ENCODE results near the gene SDK1.

Gene SDK1

DNA sequence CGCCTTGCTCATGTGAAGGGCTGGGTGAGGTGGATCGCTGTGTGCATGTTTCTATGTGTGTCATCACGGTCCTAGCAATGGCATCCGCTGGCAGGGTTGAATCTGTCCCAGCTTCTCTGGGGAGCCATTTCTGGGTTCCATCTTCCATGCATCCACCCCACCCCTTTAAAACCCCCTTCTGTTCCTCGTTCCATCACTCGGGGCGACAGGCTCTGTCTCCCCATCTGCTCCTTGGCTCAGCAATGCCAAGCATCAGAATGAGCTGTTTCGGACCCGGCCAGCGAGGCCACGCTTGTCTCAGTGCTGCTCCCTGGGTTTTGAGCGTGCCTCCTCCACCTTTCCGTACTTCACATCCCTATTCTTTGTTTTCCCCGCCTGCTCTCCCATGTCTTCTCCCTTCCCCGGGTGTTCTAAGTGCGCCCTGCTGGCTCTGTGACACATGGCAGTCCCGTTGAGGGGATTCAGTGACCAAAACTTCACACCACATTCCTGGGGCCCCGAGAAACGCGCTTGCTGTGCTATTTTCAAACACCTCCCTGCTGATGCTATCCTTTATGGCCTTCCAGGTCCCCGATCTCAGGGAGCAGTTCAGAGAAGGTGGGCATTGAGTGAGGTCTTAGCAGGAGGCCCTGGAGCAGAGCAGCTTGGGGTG is 827.0 kb downstream of the SDK1 start:
- no peak for DNase-seq

DNA sequence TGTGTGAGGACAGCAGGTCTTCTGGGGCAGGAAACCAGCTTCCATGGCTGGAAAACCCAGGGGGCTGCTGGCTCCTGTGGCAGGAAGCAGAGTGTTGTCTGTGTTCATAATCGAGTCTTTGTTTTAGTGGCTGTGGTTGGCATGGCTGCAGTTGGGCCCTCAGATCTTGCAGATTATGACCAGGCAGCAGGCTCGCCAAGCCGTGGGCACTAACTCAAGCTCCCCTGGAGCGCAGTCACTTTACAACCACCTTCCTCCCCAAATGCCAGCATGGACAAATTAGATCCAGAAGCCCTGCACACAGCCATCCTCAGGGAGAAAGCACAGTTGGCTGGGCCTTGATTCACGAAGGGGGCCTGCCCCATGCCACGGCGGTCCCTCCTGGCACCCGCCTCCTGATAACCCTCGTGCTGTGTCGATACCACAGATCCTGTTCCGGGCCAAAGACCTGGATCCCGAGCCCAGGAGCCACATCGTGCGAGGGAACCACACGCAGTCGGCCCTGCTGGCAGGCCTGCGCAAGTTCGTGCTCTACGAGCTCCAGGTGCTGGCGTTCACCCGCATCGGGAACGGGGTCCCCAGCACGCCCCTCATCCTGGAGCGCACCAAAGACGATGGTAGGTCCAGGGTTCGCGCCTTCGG is 828.5 kb downstream of the SDK1 start:
- DNase-seq, result no peak

DNA sequence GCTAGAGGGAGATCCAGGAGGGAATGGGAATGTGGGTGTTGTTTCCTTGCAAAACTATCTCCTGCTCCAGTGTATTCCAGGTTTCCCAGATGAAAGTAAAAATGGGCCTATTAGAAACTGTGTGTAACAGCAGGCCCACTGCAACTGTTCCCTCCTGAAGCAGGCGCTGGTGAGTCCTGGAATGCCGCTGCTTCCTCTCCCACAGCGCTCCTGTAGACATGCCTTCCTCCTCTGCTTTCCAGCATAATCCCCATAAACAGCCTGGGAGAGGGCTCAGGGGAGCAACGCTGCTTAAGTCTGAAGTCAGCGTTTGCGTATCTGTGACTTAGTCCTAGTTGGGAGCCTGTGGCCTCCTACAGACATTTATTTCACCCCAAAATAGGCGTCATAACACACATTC is 830.0 kb downstream of the SDK1 start:
- no peak for DNase-seq

DNA sequence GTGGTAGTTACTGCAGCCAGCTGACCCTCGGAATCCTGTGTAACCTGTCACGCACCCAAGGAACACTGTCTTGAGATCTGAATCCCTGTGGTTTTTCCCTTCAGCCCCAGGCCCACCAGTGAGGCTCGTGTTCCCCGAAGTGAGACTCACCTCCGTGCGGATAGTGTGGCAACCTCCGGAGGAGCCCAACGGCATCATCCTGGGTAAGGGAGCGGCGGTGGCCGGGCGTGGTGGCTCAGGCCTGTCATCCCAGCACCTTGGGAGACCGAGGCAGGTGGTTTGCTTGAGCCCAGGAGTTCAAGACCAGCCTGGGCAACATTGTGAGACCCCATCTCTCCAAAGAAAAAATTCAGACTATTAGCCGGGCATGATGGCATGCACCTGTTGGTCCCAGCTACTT is 831.2 kb downstream of the SDK1 start:
- no peak for DNase-seq

GRCh38 chr7:4133491-4134044 is 832.5 kb downstream of the SDK1 start:
- DNase-seq, result no peak

GRCh38 chr7:4134204-4134603 is 833.2 kb downstream of the SDK1 start:
- no peak for DNase-seq

DNA sequence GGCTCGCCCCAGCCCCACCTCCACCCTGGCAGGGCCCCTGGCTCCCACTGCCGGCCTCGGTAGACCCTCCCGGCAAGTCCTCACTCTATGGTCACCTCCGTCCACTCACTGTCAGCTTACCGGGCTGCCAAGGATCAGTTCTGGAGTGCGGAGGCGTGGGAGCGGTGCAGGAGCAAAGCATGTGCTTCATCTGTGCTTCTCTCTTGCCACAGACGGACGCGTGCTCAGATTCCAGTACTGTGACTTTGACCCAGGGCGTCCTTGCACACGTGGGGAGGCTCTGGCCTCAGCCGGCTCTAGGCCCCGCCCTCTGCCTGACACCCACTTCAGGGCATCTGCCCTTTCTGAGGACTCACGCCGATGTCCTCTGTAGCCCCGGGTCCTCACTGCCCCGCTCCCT is 833.6 kb downstream of the SDK1 start:
- DNase-seq, result no peak

DNA sequence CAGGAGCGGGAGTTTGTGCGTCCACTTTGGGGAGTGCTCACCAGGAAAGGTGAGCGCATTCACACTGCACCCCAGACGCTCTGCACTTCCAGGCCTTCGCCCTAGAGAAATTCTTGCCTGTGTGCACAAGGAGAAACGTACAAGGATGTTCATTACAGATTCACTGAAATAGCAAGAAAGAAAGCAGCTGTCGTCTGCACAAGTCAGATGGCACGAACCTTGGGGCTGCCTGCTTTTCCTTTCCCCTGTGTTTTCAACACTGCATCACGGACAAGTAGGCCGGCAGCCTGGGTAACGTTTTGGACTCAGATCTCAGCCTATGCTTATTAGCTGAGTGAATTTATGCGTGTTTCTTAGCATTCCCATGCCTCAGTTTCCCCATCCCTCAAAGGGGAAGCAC is 834.2 kb downstream of the SDK1 start:
- no peak for DNase-seq

DNA sequence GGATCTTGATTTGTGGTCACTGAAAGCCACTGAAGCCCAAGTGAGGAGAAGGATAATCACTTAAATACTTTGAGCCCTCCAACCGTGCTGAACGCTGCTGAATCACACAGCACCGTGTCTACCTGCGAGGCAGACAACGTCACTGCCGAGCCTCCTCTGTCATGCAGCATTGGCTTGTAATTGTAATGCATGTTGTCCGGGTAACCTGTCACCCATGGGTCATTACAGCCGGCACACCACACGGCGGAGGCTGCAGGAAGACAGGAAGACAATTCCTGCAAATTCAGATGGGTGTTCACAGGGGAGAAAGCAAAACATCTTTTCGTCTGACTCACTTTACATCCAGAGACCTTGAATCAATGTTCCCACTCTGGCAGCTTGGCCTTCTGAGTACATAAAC is 835.0 kb downstream of the SDK1 start:
- DNase-seq, result no peak

GRCh38 chr7:4136501-4137110 is 835.6 kb downstream of the SDK1 start:
- DNase-seq, result no peak

DNA sequence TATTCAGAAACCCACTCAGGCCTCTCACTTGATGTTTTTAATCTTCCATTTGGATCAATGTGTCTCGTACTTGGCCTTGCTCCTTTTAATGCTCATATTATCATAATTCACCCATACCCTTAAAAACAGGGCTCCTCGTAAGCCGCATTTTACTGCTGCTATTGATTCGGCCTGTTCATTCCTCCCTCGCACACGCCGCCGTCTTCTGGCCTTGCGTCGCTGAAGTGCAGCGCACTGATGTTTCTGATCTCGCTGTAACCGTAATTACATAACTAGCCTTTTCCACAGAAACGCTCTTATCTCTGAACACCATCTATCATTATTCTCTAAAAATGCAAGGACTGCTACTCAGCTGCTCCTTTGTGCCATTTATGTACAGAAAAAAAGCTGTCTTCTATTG is 836.5 kb downstream of the SDK1 start:
- DNase-seq, result no peak

DNA sequence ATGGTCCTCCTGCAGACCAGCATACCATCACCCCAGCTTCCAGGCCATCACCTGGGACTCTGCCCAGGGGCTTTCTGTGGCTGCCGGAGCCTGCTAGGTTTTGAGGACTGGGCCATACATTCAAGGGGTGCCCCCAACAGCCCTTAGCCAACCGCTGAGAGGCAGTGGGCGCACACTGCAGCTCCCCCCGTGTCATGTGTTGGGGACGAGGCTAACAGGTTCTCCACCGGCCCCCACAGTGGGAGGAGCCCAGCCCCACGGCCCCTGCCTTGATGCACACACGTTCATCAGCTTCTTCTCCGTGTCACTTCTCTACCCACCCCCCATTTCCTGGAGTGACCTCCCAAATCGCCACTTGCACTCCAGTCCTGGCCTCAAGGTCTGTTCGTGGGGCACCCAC is 837.8 kb downstream of the SDK1 start:
- DNase-seq, result no peak

GRCh38 chr7:4139656-4140625 is 838.9 kb downstream of the SDK1 start:
- no peak for DNase-seq

DNA sequence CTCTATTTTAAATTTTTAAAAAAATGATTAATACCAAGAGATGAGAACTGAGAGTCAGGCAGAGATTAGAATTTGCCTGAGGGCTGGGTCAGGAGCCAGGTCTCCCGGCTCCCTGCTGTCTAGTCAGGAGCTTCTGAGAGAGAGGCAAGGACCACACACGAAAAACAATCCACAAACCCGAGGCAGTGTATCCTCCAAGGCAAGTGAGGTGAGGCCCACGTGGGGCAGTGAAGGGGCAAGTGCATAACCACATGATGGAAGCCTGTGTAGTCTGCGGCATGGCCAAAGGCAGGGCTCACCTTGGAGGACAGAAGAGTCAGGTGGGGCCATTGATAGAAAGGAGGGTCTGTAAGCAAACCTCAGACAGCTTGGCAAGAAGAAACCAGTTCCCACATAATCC is 839.9 kb downstream of the SDK1 start:
- no peak for DNase-seq

DNA sequence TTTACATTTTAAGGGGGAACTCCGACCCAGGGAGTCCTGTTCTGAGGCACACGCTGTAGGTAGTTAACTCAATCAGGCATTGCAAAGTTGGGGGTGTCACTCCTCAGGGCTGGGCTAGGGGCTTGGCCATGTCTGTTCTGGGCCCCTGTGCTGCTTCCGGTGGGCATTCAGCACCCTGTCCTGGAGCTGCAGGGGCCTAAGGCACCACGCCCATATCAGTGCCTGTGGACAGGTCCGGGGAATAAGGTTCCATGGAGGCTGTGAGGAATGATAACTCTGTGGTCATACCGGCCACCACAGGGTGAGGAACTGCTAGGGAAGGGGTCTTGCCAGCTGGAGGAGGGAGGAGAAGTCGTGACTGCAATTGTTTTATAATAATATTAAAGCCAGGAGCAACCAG is 842.0 kb downstream of the SDK1 start:
- DNase-seq, result no peak

DNA sequence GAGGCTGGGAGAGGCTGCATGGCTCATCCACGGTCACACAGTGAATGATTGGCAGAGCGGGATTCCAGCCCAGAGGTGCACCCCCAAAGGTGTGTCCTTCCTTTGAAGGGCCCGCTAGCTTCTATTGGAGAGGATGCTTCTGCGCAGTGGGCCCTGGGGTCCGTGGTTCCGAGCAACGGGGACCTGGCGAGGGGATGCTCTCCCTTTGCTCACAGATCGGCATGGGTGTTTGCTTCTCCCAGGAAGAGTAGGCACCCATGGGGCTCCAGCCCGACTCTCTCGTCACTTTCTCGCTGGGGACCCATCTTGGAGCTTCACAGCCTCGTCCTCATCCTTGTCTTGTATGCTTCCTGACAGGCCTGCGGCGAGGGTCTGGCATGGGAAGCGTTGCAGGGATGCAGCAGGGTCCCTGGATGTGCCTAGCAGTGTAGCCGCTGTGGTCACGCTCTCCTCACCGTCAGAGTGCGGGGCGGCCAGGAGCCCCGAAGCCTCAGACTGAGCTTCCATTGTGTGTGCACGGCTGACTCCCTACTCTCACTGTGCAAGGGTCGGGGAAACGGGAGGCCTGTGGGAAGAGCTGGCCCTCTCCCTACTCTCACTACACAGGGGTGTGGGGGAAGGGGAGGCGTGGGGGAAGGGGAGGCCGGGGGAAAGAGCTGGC is 842.6 kb downstream of the SDK1 start:
- DNase-seq, result no peak

DNA sequence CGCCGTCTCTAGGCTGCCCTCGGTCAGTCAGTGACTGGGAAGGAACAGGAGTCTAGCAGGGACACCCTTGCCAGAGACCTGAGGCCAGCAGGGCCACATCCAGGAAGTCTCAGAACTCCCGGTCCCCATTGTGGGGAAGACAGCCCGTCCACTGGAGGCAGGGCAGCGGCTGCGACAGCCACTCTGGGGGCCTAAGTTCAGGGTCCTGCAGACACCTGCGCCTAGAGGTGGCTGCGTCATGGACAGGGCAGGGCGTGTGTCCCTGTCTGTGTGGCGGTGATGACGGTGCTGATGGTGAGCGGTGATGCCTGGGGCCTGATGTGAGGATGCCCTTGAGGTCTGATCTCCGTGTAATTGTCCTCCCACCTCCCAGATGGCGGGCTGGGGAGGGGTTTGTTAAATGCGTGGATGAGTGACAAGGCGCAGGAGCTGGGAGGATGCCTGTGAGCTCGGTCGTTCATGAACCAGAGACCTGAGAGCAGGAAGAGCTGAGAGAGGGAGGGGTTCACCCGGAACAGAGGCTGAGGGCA is 843.2 kb downstream of the SDK1 start:
- no peak for DNase-seq

DNA sequence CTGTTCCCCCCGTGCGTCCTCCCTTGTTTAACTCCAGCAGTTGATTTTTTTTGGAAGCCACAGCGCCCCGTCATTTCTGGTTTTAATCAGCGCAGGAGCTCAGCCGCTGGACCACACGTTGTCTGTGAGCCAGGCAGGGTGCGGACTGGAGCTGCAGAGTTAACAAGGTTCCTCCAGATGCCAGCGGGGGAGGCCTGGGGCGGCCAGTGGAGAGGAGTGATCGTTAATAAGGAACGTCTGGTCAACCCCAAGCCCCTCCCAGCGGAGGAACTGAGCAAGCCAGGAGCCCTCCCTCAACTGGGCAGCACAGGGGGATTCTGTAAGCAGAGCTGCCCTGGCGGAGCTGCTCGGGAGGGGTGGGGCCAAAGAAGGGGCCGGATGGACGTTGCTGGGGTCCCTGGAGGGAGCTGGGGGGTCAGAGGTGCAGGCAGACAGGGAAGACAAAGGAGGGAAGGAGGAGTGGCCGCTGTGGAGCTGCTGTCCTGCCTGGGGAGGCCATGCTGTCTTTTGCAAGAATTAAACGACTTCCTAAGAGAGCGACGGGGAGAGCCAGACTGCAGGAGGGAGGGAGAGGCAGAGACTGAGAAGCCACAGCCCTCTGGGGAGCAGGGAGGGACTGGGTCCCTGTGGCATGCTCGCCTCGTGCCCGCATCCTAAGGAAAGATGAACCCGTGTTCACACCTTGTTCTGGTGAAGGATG is 843.9 kb downstream of the SDK1 start:
- no peak for DNase-seq

DNA sequence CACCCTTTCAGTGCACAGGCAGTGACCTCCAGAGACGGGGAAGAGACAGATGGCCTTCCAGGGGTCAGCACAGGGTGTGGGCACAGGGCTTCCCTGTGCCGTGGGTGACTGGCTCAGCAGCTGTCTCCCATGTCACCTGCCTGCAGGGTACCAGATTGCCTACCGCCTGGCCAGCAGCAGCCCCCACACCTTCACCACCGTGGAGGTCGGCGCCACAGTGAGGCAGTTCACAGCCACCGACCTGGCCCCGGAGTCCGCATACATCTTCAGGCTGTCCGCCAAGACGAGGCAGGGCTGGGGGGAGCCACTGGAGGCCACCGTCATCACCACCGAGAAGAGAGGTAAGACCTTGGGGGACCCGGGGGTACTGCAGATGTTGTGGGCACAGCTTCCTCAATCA is 844.5 kb downstream of the SDK1 start:
- DNase-seq, result no peak

- no peak for DNase-seq
Observed at GRCh38 chr7:4147926-4148620, 847.0 kb downstream of the SDK1 start.

DNA sequence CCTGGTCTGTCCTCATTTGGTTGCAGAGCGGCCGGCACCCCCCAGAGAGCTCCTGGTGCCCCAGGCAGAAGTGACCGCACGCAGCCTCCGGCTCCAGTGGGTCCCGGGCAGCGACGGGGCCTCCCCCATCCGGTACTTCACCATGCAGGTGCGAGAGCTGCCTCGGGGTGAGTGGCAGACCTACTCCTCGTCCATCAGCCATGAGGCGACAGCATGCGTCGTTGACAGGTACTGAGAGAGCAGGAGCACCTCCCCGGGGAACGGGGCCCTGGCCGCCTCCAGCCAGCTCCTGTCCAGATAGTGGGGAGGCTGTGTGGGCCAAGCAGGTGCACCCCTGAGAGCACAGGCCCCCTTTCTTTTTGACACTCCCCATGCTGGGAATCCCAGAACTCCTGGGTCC is 848.2 kb downstream of the SDK1 start:
- DNase-seq, result no peak

Data from T1000 (cell line).